Stimulated activated CD4-positive, alpha-beta T cell treated with anti-CD3 and anti-CD28 coated beads, Interleukin-1b, Interleukin-23, amount 100 ng/mL, for 4 hours (primary cell): Measurements from ENCODE around the gene ARG1.
A peak's percentile ranks its signal among the peaks of the same experiment; 100 is the strongest.
"Not testable (repeated sequence)": the region's sequence is repeated elsewhere in the genome, so short reads cannot be mapped to it uniquely, and the experiment has no call there.

Experiments used
- DNase-seq, 2 donors: peaks; one replicate each; pipeline ENCODE4 v3.0.0-alpha.2; 2020; ENCODE audit warnings: low read depth in 2 of 2

Gene ARG1

GRCh38 chr6:131572686-131573415, at the start of gene ARG1:
TSS of gene ARG1 (plus strand) at chr6:131573226. CDS start at chr6:131573283, 57 bp downstream.
- DNase-seq, result no peak

- DNase-seq, result no peak
These were observed 48.9 kb upstream of the ARG1 start for GRCh38 chr6:131523988-131524673.

- DNase-seq, result no peak
These were observed 48.2 kb upstream of the ARG1 start for GRCh38 chr6:131524695-131525336.

- not testable (repeated sequence) for DNase-seq
These were observed 42.1 kb upstream of the ARG1 start for GRCh38 chr6:131530936-131531335.

- not testable (repeated sequence) for DNase-seq
These were observed 41.3 kb upstream of the ARG1 start for GRCh38 chr6:131531681-131532080.

- DNase-seq, result peak; percentile 21 to 36
These were observed 40.4 kb upstream of the ARG1 start for GRCh38 chr6:131532580-131533039.

GRCh38 chr6:131538615-131539014, 34.4 kb upstream of the ARG1 start:
- DNase-seq, result not testable (repeated sequence)

- DNase-seq, result no peak
These were observed 27.7 kb upstream of the ARG1 start for GRCh38 chr6:131545317-131545716.

- DNase-seq, result no peak
These were observed 25.5 kb upstream of the ARG1 start for GRCh38 chr6:131547488-131547887.

GRCh38 chr6:131548441-131548840, 24.6 kb upstream of the ARG1 start:
- no peak for DNase-seq

GRCh38 chr6:131549811-131550210, 23.2 kb upstream of the ARG1 start:
- no peak for DNase-seq

- no peak for DNase-seq
These were observed 21.1 kb upstream of the ARG1 start for GRCh38 chr6:131551902-131552301.

GRCh38 chr6:131552572-131552971, 20.5 kb upstream of the ARG1 start:
- DNase-seq, result no peak

- no peak for DNase-seq
These were observed 17.0 kb upstream of the ARG1 start for GRCh38 chr6:131555992-131556391.

GRCh38 chr6:131558922-131559321, 14.1 kb upstream of the ARG1 start:
- DNase-seq, result no peak

GRCh38 chr6:131561925-131562707, 10.9 kb upstream of the ARG1 start:
- no peak for DNase-seq

GRCh38 chr6:131565056-131565455, 8.0 kb upstream of the ARG1 start:
- no peak for DNase-seq

GRCh38 chr6:131568726-131569125, 4.3 kb upstream of the ARG1 start:
- no peak for DNase-seq

GRCh38 chr6:131574133-131574532, 1.1 kb downstream of the ARG1 start:
- DNase-seq, result no peak

GRCh38 chr6:131574686-131575085, 1.7 kb downstream of the ARG1 start:
- DNase-seq, result no peak

- DNase-seq, result no peak
These were observed 2.9 kb downstream of the ARG1 start for GRCh38 chr6:131575834-131576478.
